HCT116 (cell line): ENCODE results near the gene NFKBIL1. TPM values are rescaled to one million over a fixed set of nuclear protein-coding genes. Genes with fewer than 3 reads are reported as not detected.

Experiments used
- ATAC-seq: fragments of 200-7000 bp; cut with Tn5 transposase; 2 replicates; pipeline ENCODE4 v1.9.1; 2020; ENCODE audit warnings: mild to moderate bottlenecking, moderate library complexity
- BruUV-seq: library from RNA; stranded (reverse); fragments of 400-500 nt; replicated peaks from 2 replicates; lab custom pipeline; 2021; lab: Mats Ljungman, UMichigan
- CTCF ChIA-PET: fragments of 300-600 bp; sonication (Branson Sonifier 250); formaldehyde crosslinking; loops from one replicate; lab custom pipeline; 2021; ENCODE audit warnings: antibody characterized with exemption; lab: Charles Lee
- POLR2A ChIA-PET: fragments of 300-600, 350-600 bp; sonication (Branson Sonifier 250); formaldehyde crosslinking; loops from one replicate; lab custom pipeline; 2021; ENCODE audit warnings: antibody characterized with exemption; lab: Charles Lee
- RAD21 ChIA-PET, 2 experiments: fragments of 300-600 bp; sonication (Branson Sonifier 250); formaldehyde crosslinking; loops; one replicate each; lab custom pipeline; 2023; ENCODE audit warnings: low total read pairs in 2 of 2; ENCODE audit not compliant: uncharacterized antibody in 2 of 2, unreplicated experiment in 2 of 2, low non-redundant PET in 1 of 2; lab: Charles Lee
- DNase-seq: peaks from one replicate; pipeline ENCODE4 v3.0.0-alpha.2; 2010; ENCODE audit warnings: low read depth, low spot score
- H2AFZ ChIP-seq: fragments of 200-600 bp; shearing (Covaris generic), sonication (generic); 2 replicates; pipeline ENCODE4 v1.6.1; 2017; ENCODE audit warnings: low read depth, mixed run types, mixed read lengths, antibody characterized with exemption, low read length; ENCODE audit not compliant: poor library complexity, severe bottlenecking
- H3K27ac ChIP-seq: 2 replicates; pipeline ENCODE4 v1.5.1; 2012; ENCODE audit warnings: low read depth, low read length
- H3K27me3 ChIP-seq: fragments of 200-600 bp; sonication (generic); 2 replicates; pipeline ENCODE4 v1.6.1; 2016; ENCODE audit warnings: mixed run types, low read length, mixed read lengths; ENCODE audit not compliant: insufficient read depth
- H3K36me3 ChIP-seq, 2 experiments: fragments of 200-500 bp in 1 of 2; fragments of 200-600 bp in 1 of 2; sonication (Bioruptor generic) in 1 of 2; sonication (generic) in 1 of 2; 2 replicates each; pipeline versions ENCODE4 v1.5.1 to v1.6.1; 2014 to 2016; ENCODE audit warnings: low read length in 2 of 2, inconsistent platforms in 1 of 2, mixed read lengths in 1 of 2, mixed run types in 1 of 2; ENCODE audit not compliant: insufficient read depth in 2 of 2, control insufficient read depth in 1 of 2
- H3K4me1 ChIP-seq, 2 experiments: fragments of 200-600 bp in 1 of 2; sonication (generic) in 1 of 2; 2 replicates each; pipeline versions ENCODE4 v1.5.1 to v1.6.1; 2012 to 2017; ENCODE audit warnings: low read length in 2 of 2, inconsistent platforms in 1 of 2, mild to moderate bottlenecking in 1 of 2, mixed read lengths in 1 of 2, mixed run types in 1 of 2, moderate library complexity in 1 of 2; ENCODE audit not compliant: insufficient read depth in 2 of 2, control insufficient read depth in 1 of 2
- H3K4me2 ChIP-seq: fragments of 200-600 bp; sonication (generic); 2 replicates; pipeline ENCODE4 v1.6.1; 2017; ENCODE audit warnings: mixed run types, low read length, mixed read lengths
- H3K4me3 ChIP-seq, 2 experiments: fragments of 200-600 bp in 1 of 2; sonication (generic) in 1 of 2; replicated peaks in 1 of 2; 2 replicates each; pipeline ENCODE4 v1.5.1; 2011 to 2016; ENCODE audit warnings: low read length in 2 of 2, control low read depth in 1 of 2, low read depth in 1 of 2, mild to moderate bottlenecking in 1 of 2, mixed read lengths in 1 of 2, mixed run types in 1 of 2
- H3K79me2 ChIP-seq: fragments of 200-600 bp; sonication (generic); 2 replicates; pipeline ENCODE4 v1.6.1; 2017; ENCODE audit warnings: mild to moderate bottlenecking, mixed run types, low read length, moderate library complexity, mixed read lengths; ENCODE audit not compliant: insufficient read depth
- H3K9ac ChIP-seq: fragments of 200-600 bp; sonication (generic); 2 replicates; pipeline ENCODE4 v1.6.1; 2016; ENCODE audit warnings: low read length, mixed read lengths
- H3K9me2 ChIP-seq: fragments of 200-600 bp; sonication (generic), shearing (Covaris generic); 2 replicates; pipeline ENCODE4 v1.6.1; 2017; ENCODE audit warnings: mixed run types, mild to moderate bottlenecking, moderate library complexity; ENCODE audit not compliant: insufficient read depth
- H3K9me3 ChIP-seq, 2 experiments: fragments of 200-500 bp in 1 of 2; fragments of 200-600 bp in 1 of 2; sonication (Bioruptor generic) in 1 of 2; sonication (generic) in 1 of 2; 2 replicates each; pipeline ENCODE4 v1.6.1; 2014 to 2017; ENCODE audit warnings: low read length in 2 of 2, mixed read lengths in 2 of 2, inconsistent platforms in 1 of 2, low read depth in 1 of 2, mild to moderate bottlenecking in 1 of 2, mixed run types in 1 of 2, moderate library complexity in 1 of 2; ENCODE audit not compliant: control insufficient read depth in 1 of 2, insufficient read depth in 1 of 2
- H4K20me1 ChIP-seq: fragments of 200-600 bp; sonication (generic), shearing (Covaris generic); 2 replicates; pipeline ENCODE4 v1.6.1; 2017; ENCODE audit warnings: mixed run types, mild to moderate bottlenecking, moderate library complexity; ENCODE audit not compliant: insufficient read depth
- CTCF ChIP-seq, 3 experiments: fragments of 200-600 bp in 1 of 3; sonication (generic) in 1 of 3; IDR thresholded peaks in 2 of 3; conservative IDR thresholded peaks in 1 of 3; 2 replicates each; pipeline ENCODE4 v1.5.1; 2012 to 2017; ENCODE audit warnings: low read depth in 2 of 3, low read length in 2 of 3, antibody characterized with exemption in 1 of 3, borderline replicate concordance in 1 of 3, control low read depth in 1 of 3, mild to moderate bottlenecking in 1 of 3, mixed read lengths in 1 of 3, mixed run types in 1 of 3, moderate library complexity in 1 of 3; ENCODE audit not compliant: insufficient read depth in 1 of 3
- JUND ChIP-seq: IDR thresholded peaks from 2 replicates; pipeline ENCODE4 v1.6.1; 2012
- ZNF274 ChIP-seq: fragments of 200-500 bp; sonication (Bioruptor generic); IDR thresholded peaks from 2 replicates; pipeline ENCODE4 v1.6.1; 2014; ENCODE audit warnings: mild to moderate bottlenecking, low read depth, low read length, inconsistent platforms
- intact Hi-C: fragments of 100-400 bp; cut with micrococcal nuclease; formaldehyde crosslinking; loops from 2 replicates; pipeline ENCODE4 v1.10.0; 2022
- total RNA-seq: library from RNA; stranded (reverse); gene quantifications from one replicate; pipeline ENCODE4 v1.2.1, GENCODE V29; 2021; ENCODE audit not compliant: unreplicated experiment

NFKBIL1 gene
- total RNA-seq, 1 experiment from 2014 or later, result 26.6 TPM

- peak overlapping the region; percentile 97 for H3K9ac ChIP-seq
Observed at GRCh38 chr6:31540640-31541039, 6.8 kb upstream of the NFKBIL1 start.

GRCh38 chr6:31541059-31541657, 6.2 kb upstream of the NFKBIL1 start:
- ATAC-seq (no peak; the same call in 1 of the 2 replicates), DNase-seq (no peak)
- Histone ChIP-seq H3K36me3 (peaks cover 39 to 42% of the 10 kb centered on the region in 2 experiments), H3K4me1 (peaks cover 17 to 29% of the 10 kb centered on the region in 2 experiments), H3K79me2 (peaks cover 64% of the 10 kb centered on the region), H3K9me3 (no peaks in the 10 kb centered on the region), H2AFZ (no peak overlapping the region), H3K4me3 (peak overlapping the region; percentile 85 to 98), H3K9me2 (no peaks in the 10 kb centered on the region), H3K4me2 (peak overlapping the region; percentile 85), H4K20me1 (peaks cover 29% of the 10 kb centered on the region; the same call in 1 of the 2 replicates), H3K27ac (peak overlapping the region; percentile 96), H3K27me3 (no peaks in the 10 kb centered on the region), H3K9ac (peak overlapping the region; percentile 97)
- no peak for TF ChIP-seq CTCF (IDR thresholded peaks at IDR 0.05 in 2 of 3, conservative IDR thresholded peaks at IDR 0.05 in 1 of 3; ENCODE audit: borderline replicate concordance in 1 of 3, insufficient read depth in 1 of 3, low read depth in 2 of 3, low read length in 2 of 3)
- CTCF ChIA-PET, result interaction anchor here (1.2 to 1.3 kb wide), 2 partner anchors 45 to 58 kb away, joined by 5 to 8 read pairs; no protein-coding TSS in a partner anchor
- intact Hi-C loops, result loop anchor here (10.0 kb wide), 1 partner anchor 294 kb away; no protein-coding TSS in a partner anchor
- POLR2A ChIA-PET, result interaction anchor here (0.8 to 2.4 kb wide), 15 partner anchors 10 to 197 kb away, joined by 4 to 10 read pairs (median 5); partner anchors contain the start of genes C6orf47, CSNK2B, GPANK1 and MCCD1
- RAD21 ChIA-PET, result interaction anchor here (0.8 to 1.7 kb wide), 2 partner anchors 57 to 58 kb away, joined by 3 to 5 read pairs; no protein-coding TSS in a partner anchor
- TSS peak; percentile 67 for BruUV-seq

More at GRCh38 chr6:31540640-31541039, 6.8 kb upstream of the NFKBIL1 start:
- ChIA-PET CTCF (interaction anchor here (1.3 kb wide), 1 partner anchor 58 kb away, joined by 8 read pairs; no protein-coding TSS in a partner anchor), RAD21 (interaction anchor here in 1 of 2 experiments (1.7 kb wide), 1 partner anchor 58 kb away, joined by 5 read pairs; no protein-coding TSS in a partner anchor), POLR2A (interaction anchor here (0.7 to 2.1 kb wide), 7 partner anchors 11 to 1666 kb away, joined by 3 to 10 read pairs (median 5); no protein-coding TSS in a partner anchor)
- Histone ChIP-seq H3K4me3 (peak overlapping the region; percentile 85 to 98), H3K36me3 (peaks cover 44 to 47% of the 10 kb centered on the region in 2 experiments), H3K9me3 (no peaks in the 10 kb centered on the region), H3K4me2 (peak overlapping the region; percentile 85), H3K79me2 (peaks cover 69% of the 10 kb centered on the region), H2AFZ (no peak overlapping the region), H3K9me2 (no peaks in the 10 kb centered on the region), H3K27ac (peak overlapping the region; percentile 96), H3K4me1 (peaks cover 14 to 26% of the 10 kb centered on the region in 2 experiments), H3K27me3 (no peaks in the 10 kb centered on the region), H4K20me1 (peaks cover 32% of the 10 kb centered on the region; the same call in 1 of the 2 replicates)
- no peak for DNase-seq
- no TSS peak for BruUV-seq
- ATAC-seq, result no peak
- intact Hi-C loops, result loop anchor here (10.0 kb wide), 1 partner anchor 294 kb away; no protein-coding TSS in a partner anchor
- no peak for TF ChIP-seq ZNF274
- no peak for TF ChIP-seq JUND
